Esophagus squamous epithelium (tissue), 4 donors: Measurements from ENCODE around the gene ATRNL1.

Source experiments
- CTCF ChIP-seq, 6 experiments: fragments of 450-650 bp in 4 of 6; fragments of 200-600 bp in 2 of 6; sonication (generic) in 2 of 6; IDR thresholded peaks; one replicate each; pipeline ENCODE4 v1.5.1; 2016 to 2019; ENCODE audit warnings: antibody characterized with exemption in 6 of 6, mild to moderate bottlenecking in 4 of 6, moderate library complexity in 4 of 6
- POLR2A ChIP-seq, 4 donors: fragments of 450-650 bp; IDR thresholded peaks; one replicate each; pipeline ENCODE4 v1.6.1; 2017; ENCODE audit warnings: antibody characterized with exemption in 4 of 4, mild to moderate bottlenecking in 4 of 4, moderate library complexity in 3 of 4

GRCh38 chr10:115760131-115760530, 667.0 kb downstream of the ATRNL1 start:
- no peak for TF ChIP-seq CTCF (IDR thresholded peaks at IDR 0.05)
- TF ChIP-seq POLR2A (IDR thresholded peaks at IDR 0.05): no peak
